Kidney epithelial cell (primary cell): Measurements from ENCODE around the gene CCDC107. TPM values are rescaled to one million over a fixed set of nuclear protein-coding genes. Genes with fewer than 3 reads are reported as not detected.

Source experiments
- DNase-seq: peaks from one replicate; pipeline ENCODE4 v3.0.0-alpha.2; 2010; ENCODE audit warnings: low read depth
- H3K27me3 ChIP-seq: 2 replicates; pipeline ENCODE4 v1.6.0; 2011; ENCODE audit warnings: low read length; ENCODE audit not compliant: control insufficient read depth, insufficient read depth
- H3K36me3 ChIP-seq: 2 replicates; pipeline ENCODE4 v1.5.1; 2011; ENCODE audit warnings: low read length; ENCODE audit not compliant: control insufficient read depth, insufficient read depth
- H3K4me3 ChIP-seq: 2 replicates; pipeline ENCODE4 v1.5.1; 2011; ENCODE audit warnings: low read depth, mild to moderate bottlenecking, control low read depth, low read length
- total RNA-seq: library from RNA; depleted of rRNA; stranded (reverse); fragments of >200 nt; gene quantifications from 2 replicates; pipeline ENCODE4 v1.2.3, GENCODE V29; 2015
- TF ChIP-seq, protein P1 (sequence below): IDR thresholded peaks from 2 replicates; pipeline ENCODE4 v1.5.1; 2011; ENCODE audit warnings: mild to moderate bottlenecking, moderate library complexity, low read length, control low read depth, inconsistent platforms; ENCODE audit not compliant: insufficient read depth, poor library complexity, severe bottlenecking

CCDC107 gene
- total RNA-seq, 1 donor from 2014 or later: 14.0 TPM

DNA sequence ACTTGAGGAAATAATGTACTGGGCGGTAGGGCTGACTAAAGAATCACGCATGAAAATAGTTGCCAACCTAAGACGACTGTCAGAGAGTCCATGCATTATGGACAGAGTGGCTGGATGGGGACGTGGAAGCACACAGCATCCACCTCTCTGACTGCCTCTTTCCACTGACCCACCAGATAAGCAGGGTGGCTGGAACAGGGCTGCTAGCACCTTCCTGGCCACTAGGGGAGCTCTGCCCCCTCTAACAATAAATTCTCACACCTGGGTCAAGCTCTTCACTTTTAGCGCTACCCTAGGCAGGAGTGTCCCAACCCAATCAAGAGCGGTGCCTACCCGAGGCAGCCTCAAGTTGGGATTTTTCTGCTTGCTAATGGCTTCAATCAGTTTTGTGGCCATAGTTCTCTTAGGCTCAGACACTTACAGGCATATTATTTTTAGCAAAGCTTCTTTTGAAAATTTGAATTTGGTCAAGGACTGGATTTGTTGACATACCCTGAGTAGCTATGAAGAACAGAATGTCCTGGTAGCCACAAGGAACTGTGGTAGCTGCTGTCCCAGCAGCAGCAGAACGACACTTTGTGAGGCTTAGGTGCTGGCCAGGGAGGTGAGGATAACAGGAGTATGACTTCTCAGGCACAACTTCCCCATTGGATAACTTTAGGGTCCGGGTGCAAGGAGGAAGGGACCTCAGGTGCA is 38.6 kb downstream of the CCDC107 start:
- no peak for DNase-seq
- no peaks in the 10 kb centered on the region for H3K27me3 ChIP-seq
- no peak overlapping the region for H3K4me3 ChIP-seq
- TF ChIP-seq, protein P1, sequence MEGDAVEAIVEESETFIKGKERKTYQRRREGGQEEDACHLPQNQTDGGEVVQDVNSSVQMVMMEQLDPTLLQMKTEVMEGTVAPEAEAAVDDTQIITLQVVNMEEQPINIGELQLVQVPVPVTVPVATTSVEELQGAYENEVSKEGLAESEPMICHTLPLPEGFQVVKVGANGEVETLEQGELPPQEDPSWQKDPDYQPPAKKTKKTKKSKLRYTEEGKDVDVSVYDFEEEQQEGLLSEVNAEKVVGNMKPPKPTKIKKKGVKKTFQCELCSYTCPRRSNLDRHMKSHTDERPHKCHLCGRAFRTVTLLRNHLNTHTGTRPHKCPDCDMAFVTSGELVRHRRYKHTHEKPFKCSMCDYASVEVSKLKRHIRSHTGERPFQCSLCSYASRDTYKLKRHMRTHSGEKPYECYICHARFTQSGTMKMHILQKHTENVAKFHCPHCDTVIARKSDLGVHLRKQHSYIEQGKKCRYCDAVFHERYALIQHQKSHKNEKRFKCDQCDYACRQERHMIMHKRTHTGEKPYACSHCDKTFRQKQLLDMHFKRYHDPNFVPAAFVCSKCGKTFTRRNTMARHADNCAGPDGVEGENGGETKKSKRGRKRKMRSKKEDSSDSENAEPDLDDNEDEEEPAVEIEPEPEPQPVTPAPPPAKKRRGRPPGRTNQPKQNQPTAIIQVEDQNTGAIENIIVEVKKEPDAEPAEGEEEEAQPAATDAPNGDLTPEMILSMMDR: peak; percentile 94
- H3K36me3 ChIP-seq: peaks cover 4% of the 10 kb centered on the region

DNA sequence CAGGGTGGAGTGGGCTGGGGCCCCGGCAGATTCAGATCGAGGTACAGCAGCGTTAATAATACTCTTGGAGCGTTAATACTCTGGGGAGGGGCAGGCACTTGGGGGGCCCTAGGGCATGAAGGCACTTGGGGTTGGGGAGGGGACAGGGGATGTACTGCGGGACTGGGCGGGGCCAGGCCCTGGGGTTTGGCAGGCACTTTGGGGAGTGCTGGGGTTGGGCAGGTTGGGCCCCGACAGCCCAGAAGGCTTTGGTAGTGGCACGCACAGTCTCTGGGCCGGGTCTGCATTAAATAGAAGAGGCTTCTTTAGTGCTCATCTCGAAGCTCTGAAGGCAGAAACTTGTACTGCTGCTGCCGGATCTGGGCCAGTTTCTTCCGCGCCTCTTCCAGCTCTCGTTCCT is 39.4 kb downstream of the CCDC107 start:
- no peak overlapping the region for H3K4me3 ChIP-seq
- TF ChIP-seq, protein P1: no peak
- no peaks in the 10 kb centered on the region for H3K27me3 ChIP-seq
- DNase-seq: no peak
- H3K36me3 ChIP-seq: peaks cover 7% of the 10 kb centered on the region

DNA sequence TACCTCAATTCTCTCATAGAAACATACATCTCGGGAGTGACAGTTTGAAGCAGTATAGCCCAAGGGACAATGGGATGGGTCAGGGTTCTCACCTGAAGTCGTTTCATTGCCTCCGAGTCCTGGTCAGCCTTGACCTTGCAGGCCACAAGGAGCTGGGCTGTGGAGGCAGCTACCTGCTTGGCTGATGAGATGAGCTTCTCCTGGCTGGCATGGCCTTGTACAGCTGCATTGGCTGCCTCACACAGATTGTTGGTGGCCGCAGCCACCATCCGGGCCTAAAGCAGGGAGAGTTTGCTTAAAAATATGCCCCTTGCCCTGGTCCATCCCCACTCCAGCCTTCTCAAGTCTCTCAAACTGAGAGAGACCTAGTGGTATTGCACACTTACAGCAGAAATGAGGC is 40.1 kb downstream of the CCDC107 start:
- Histone ChIP-seq H3K36me3 (peaks cover 7% of the 10 kb centered on the region), H3K27me3 (no peaks in the 10 kb centered on the region), H3K4me3 (no peak overlapping the region)
- TF ChIP-seq, protein P1: no peak
- no peak for DNase-seq

DNA sequence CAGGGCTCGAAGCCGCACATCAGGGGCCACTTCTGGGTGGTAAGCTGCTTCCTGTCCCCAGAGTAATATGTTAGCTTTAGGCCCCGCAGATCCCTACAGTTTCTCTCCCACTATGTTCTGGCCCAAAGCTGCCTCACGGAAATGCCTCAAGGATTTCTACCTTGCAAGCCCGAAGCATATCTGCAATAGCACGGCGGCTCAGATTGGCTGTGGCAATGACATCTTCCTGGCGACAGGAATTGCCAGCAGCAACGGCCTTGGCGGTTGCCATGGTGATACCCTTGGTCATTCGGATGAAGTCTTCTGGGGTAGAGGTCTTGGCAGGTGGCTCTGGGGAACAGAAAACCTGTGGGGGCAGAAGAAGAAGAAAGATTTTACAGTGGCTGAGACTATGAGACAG is 41.9 kb downstream of the CCDC107 start:
- Histone ChIP-seq H3K27me3 (no peaks in the 10 kb centered on the region), H3K4me3 (no peak overlapping the region), H3K36me3 (peaks cover 12% of the 10 kb centered on the region)
- DNase-seq: no peak
- TF ChIP-seq, protein P1: no peak

DNA sequence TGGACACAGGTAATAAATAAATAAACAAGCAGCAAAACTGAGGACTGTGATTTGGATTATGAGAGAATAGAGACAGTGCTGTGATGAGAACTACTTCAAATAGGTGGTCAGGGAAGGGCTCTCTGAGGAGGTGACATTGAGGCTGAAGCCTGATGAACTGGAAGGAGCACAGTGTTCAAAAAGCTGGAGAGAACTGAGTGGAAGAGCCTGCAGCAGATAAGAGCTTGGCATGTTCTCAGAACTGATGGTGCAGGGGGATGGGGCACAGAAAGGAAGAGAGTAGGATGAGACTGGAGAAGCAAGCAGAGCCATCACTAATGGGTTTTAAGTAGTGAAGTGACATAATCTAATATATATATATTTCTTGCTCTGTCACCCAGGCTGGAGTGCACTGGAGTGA is 42.9 kb downstream of the CCDC107 start:
- H3K4me3 ChIP-seq: no peak overlapping the region
- no peak for DNase-seq
- TF ChIP-seq, protein P1: no peak
- no peaks in the 10 kb centered on the region for H3K27me3 ChIP-seq
- peaks cover 13% of the 10 kb centered on the region for H3K36me3 ChIP-seq

DNA sequence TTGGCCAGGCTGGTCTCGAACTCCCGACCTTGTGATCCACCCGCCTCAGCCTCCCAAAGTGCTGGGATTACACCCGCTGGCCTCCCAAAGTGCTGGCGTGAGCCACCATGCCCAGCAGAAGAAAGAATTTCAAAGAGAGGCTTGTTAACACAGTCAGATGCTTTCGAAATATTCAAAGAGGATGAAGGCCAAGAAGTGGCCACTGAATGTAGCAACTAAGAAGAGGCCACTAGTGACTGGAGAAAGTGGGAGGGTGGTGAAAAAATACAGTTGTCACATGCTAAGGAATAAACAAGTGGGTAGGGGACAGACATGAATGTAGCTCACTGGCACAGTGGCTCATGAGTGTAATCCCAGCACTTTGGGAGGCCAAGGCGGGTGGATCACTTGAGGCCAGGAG is 44.6 kb downstream of the CCDC107 start:
- TF ChIP-seq, protein P1: no peak
- DNase-seq: no peak
- peaks cover 15% of the 10 kb centered on the region for H3K36me3 ChIP-seq
- no peak overlapping the region for H3K4me3 ChIP-seq
- H3K27me3 ChIP-seq: no peaks in the 10 kb centered on the region
